GM19099 (cell line): Measurements from ENCODE around the gene STX4.
A peak's percentile ranks its signal among the peaks of the same experiment; 100 is the strongest.

Experiments used
- POLR2A ChIP-seq: IDR thresholded peaks from 3 replicates; pipeline ENCODE4 v1.6.1; 2011; ENCODE audit warnings: low read depth; ENCODE audit not compliant: insufficient read length; ENCODE audit errors: extremely low read depth

Gene STX4

DNA sequence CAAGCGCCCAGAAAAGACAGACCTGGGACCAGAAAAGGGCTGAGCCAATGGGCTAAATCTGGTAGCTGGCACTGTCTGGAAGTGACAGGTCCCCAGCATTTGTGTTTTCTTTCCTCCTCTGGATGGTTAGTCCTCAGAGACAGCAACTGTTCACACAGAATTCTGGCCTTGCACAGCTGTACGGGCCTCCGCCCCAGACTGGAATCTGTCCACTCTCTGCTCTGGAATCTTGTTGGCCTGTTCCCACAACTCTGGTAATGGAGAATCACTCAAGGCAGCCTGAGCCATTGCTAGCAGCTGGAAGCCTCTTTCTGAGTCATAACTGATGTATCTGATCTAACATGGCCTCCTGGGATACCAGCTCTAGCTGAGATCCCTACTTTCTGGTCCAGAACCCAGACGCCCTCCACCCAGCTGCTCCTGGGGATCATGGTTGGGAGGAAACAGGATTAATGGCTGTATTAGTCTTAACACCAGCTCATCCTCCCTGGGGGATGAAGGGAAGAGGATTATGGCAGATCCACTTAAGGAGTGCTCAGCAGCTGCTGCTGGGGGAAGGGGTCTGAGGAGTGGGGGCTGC lies 31.6 kb downstream of the STX4 start:
- no peak for TF ChIP-seq POLR2A

DNA sequence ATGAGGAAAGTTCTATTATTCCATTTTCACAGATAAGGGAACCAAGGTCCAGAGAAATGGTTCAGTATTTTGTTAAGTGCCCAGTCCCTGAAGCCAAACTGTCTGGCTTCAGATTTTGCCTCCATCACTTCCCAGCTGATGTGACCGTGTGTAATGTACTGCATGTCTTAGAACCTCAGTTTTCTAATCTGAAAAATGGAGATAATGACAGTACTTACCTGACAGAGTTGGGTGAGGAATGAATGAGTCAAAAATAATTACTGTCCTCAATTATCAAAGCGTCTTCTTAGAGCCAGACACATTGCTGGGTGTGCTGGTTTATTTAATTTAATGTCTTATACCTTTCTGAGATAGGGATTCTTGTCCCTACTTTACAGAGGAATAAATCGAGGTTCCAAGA lies 34.0 kb downstream of the STX4 start:
- TF ChIP-seq POLR2A: no peak

- TF ChIP-seq POLR2A: no peak
Measured at GRCh38 chr16:31071861-31072260, 38.5 kb downstream of the STX4 start.

DNA sequence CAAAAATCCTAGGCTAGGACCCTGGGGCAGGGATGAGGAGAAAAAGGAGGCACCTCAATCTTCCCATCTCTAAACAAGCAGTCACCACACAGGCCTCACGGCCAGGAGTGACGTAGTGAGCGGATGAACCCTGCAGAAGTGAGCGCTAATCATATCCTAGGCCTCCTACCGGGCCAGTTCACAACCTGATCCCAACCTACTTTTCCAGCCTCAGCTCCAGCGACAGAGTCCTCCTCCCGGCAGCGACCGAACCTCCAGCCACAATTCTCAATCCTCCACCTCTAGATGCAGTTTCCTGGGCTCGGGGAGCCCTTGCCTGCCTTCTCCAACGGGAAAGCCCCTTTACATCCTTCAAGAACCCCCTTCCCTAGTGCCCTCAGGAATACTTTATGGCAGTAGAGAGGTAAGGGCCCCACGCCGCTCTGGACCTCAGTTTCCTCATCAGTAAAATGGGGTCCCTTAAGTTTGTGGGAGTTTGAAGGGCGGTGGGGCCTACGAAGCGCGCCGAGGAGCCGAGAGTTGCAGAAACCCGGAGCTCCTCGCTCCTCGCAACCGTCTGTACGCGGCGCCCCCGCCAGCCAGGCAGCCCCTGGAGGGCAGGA lies 39.3 kb downstream of the STX4 start:
- peak; percentile 24 for TF ChIP-seq POLR2A

- TF ChIP-seq POLR2A: no peak
Measured at GRCh38 chr16:31073142-31073969, 40.0 kb downstream of the STX4 start.

GRCh38 chr16:31073970-31074813 lies 40.8 kb downstream of the STX4 start, which contains the start of the genes ZNF646 and ZNF668:
Gene ZNF646, plus strand, starts transcription at chr16:31074422. Its CDS starts 1,903 bp downstream, at chr16:31076325.
Gene ZNF668, minus strand, starts transcription at chr16:31074240. Its CDS starts 9,781 bp downstream, at chr16:31064459.
- TF ChIP-seq POLR2A: peak; percentile 94

DNA sequence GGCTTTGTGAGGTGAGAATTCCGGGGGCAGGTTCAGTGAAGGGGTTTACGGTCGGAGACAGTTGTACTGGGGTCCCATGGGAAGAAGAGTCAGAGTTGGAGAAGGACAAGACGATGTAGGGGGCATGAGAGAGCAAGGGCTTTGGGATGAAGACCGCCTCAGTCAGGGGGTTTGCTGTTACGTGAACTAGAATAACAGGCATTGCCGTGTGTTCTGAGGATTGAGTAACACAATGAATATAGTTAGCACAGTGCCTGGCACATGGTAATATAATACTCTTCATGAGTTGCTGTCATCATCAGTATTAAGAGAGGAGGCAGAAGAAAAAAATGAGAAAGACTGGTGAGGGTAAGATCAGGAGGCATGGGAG lies 41.4 kb downstream of the STX4 start:
- TF ChIP-seq POLR2A: no peak

- TF ChIP-seq POLR2A: no peak
Measured at GRCh38 chr16:31076319-31076718, 43.0 kb downstream of the STX4 start.

DNA sequence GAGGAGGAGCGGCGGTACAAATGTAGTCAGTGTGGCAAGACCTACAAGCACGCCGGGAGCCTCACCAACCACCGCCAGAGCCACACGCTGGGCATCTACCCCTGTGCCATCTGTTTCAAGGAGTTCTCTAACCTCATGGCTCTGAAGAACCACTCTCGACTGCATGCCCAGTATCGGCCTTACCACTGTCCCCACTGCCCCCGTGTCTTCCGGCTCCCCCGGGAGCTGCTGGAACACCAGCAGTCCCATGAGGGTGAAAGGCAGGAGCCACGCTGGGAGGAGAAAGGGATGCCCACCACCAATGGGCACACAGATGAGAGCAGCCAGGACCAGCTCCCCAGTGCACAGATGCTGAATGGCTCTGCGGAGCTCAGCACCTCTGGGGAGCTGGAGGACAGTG lies 43.7 kb downstream of the STX4 start:
- no peak for TF ChIP-seq POLR2A

GRCh38 chr16:31077592-31078396 lies 44.4 kb downstream of the STX4 start:
- no peak for TF ChIP-seq POLR2A

DNA sequence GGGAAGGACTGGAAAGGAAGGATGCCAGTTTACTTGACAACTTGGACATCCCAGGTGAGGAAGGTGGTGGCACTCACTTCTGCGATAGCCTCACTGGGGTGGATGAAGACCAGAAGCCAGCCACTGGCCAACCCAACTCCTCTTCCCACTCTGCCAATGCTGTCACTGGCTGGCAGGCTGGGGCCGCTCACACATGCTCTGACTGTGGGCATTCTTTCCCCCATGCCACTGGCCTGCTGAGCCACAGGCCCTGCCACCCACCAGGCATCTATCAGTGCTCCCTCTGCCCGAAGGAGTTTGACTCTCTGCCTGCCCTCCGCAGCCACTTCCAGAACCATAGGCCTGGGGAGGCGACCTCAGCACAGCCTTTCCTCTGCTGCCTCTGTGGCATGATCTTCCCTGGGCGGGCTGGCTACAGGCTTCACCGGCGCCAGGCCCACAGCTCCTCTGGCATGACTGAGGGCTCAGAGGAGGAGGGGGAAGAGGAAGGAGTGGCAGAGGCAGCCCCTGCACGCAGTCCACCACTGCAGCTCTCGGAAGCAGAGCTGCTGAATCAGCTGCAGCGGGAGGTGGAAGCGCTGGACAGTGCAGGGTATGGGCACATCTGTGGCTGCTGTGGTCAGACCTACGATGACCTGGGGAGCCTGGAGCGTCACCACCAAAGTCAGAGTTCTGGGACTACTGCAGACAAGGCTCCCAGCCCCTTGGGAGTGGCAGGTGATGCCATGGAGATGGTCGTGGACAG lies 45.4 kb downstream of the STX4 start:
- no peak for TF ChIP-seq POLR2A

- no peak for TF ChIP-seq POLR2A
Measured at GRCh38 chr16:31079342-31079944, 46.1 kb downstream of the STX4 start.

DNA sequence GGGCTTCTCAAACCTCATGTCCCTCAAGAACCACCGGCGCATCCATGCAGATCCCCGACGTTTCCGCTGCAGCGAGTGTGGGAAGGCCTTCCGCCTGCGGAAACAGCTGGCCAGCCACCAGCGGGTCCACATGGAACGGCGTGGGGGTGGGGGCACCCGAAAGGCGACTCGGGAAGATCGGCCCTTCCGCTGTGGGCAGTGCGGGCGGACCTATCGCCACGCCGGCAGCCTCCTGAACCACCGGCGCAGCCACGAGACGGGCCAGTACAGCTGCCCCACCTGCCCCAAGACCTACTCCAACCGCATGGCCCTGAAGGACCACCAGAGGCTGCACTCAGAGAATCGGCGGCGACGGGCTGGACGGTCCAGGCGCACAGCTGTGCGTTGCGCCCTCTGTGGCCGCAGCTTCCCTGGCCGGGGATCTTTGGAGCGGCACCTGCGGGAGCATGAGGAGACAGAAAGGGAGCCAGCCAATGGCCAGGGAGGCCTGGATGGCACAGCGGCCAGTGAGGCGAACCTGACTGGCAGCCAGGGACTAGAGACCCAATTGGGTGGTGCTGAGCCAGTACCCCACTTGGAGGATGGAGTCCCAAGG lies 46.8 kb downstream of the STX4 start:
- TF ChIP-seq POLR2A: no peak
